ENCODE results near the gene MEF2C.

The MEF2C gene

DNA sequence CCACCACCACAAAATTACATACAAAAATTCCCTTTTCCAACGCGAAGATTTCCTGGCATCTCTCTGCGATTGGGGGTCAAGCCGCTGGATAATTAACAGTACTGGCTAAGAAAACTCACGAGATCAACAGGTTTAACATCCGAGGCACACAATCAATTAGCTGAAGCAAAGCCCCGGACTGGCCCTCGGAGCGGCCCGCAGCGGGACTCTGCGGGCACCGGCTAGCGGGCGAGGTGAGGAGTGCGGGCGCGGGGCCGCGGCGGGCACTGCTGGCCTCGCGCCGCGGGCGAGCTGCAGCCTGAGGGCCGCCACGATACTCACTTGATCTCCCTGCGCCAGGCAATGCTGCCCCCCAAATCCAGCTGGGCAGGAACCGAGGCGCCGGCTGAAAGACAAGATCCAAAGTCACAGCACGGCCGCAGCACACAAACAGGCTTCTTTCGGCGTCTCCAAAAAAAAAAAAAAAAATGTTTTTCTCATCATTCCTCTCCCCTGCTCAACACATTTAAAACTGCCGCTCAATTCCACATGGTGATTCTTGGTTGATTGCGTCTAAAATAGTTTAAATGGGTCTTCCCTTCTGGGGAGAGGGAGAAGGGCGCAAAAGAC, 210.2 kb downstream of the MEF2C start:
- DNase-seq: no peak

DNA sequence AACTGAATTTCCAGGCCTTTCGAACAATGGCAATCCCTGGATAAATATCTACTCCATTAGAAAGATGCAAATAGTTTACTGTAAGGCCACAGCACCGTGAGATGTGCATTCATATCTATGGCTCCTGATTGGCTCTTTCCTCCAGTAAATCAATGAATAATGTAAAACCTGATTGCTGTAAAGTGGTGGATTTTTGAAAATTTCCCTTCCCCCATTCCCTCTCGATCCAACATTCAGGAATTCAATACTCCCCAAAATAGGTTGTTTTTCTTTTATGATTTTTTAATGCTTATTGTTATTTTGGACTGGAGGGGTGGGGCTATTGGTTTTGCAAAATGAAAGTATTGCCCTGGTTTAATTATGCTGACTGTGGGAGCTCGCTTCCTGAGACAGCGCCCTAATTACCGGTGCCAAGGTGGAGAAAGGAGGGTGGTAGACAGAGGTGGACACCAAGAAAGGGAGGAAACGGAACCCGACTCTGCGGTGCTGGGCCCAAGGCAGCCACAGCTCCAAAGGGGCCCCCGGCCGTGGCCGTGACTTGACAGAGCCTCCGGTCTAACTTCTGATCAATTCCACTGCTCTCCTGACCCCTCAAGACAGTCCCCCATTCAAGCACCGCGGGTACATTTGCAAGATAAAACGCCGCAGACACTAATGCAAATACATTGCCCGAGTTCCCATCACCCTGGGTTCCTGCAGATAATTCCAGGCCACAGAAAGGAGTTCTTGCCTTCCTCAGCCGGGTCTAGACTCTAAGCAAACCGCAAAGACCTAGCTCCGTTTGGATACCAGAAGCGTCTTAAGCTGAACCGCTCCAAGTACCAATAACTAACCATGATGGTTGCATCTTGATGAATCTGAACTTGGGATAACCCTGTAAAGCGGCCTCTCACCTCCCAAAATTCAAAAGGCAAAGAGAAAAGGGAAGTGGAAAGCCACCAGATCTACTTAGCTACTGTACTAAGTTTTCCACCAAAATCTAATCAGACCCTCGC, 211.2 kb downstream of the MEF2C start:
- no peak for DNase-seq

DNA sequence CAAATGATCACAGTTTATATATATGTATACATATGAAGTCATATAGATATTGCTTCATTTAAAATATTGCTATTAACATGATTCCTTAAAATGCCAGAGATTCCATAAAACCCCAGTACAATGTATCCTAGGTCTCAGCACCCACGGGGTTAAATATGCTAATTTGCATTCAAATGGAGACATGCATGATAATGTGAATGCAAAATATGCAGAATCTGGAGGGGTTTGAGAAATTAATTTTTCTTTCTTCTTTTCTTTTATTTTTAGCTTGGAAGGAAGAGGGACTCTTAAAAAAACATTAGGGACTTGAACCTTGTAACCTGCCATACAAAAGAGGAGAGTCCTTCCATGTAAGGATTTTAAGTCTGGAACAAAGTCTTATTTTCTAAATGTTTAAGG, 211.9 kb downstream of the MEF2C start:
- DNase-seq: no peak

DNA sequence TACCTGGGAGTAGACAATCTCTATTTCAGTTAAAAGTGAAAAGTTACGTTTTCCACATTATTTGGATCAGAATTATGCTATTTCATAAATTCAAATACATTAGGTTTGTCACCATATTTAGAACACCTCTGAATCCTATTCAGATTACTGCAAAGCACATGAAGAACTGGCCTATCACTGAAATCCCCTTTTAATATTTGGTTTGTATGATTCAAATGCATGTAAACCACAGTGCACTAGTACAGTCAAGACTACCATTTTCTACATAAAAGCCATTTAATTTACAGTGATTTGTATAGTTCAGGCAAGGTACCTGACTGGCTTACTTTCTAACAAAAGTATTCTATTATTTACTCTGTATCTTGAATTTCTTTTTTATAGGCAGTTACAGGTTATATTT, 212.5 kb downstream of the MEF2C start:
- no peak for DNase-seq

DNA sequence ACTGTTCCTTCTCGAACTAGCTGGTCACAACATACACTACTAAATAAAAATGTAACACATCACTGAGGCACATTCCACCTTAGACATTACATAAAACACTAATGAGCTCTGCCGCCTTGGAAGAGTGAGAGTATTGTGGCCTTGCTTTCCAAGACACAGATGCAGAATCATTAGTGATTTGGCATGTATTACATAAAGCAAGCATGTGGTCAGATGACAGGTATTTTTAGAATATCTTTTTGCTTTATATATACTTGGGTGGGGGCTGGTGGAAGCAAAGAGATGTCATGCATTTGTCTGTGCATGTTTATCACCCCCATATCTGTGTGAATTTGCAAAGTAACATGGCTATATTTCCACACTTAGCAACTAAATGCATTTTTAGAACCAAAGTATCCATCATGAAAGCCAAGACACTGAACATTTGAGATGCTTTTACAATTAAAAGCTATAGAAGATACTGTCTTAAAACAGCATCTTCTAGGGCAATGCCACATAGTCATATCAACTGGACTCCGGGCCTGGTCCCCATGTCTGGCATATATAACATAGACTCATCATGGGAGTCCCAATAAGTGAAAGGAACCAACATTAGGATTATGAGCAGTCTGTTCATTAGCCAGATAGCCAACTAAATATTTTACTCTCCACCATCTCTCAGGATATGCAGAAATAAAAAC, 213.5 kb downstream of the MEF2C start:
- no peak for DNase-seq

DNA sequence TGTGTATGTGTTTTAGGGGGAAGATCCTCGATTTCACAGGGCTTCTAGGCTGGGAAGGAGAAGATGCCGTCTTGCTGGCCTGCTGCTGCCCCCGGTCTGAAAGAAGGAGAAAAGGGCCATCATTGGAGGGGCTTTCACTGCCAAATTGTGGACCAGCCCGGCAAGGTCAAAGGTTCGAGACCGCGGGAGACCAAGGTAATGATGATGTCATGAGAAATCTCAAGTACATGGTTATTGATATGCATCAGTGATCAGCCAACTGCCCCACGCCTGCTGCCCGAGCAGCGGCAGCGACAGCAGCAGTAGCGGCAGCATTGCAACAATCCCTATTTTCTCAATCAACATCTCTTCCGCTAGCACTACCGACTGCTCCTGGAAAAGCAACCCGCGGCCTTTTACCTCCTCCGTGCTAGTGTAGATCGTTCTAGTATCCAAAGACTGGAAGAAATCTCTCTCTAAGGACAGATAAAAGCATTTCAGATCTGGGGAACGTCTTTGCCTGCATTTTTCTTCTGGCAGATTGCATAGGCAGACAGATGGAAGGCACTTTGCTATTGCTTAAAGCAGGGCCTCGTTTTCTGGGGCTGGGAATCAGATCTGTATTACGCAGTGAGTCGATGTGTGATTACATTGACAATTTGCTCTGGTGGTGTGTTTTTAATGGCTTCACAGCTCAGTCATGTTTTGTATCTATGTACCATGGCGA, 215.3 kb downstream of the MEF2C start:
- DNase-seq: no peak
